Kidney tubule cell (primary cell): ENCODE results near the gene HCK.
A peak's percentile ranks its signal among the peaks of the same experiment; 100 is the strongest.

Source experiments
- DNase-seq: peaks from one replicate; pipeline ENCODE4 v3.0.0-alpha.2; 2018; ENCODE audit warnings: low spot score

HCK gene

DNA sequence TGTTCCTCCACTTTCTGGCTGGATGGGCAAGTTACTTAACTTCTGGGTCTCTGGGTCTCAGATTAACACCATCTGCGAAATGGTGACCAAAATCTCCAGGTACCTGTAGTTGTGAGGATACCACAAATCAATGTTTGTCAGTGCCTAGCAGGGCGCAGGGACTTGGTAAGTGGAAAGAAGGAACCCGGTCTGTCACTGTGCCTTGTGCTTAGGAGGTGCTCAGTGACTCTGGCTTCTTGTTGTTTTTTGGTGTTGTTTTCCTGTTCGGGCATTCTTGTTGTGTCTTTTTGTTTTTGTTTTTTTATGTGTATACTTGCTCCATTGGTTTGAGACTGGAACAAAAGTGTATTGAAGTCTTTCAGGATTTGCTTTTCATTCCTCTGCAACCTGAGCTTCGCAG is 75.3 kb downstream of the HCK start:
- DNase-seq, result no peak

DNA sequence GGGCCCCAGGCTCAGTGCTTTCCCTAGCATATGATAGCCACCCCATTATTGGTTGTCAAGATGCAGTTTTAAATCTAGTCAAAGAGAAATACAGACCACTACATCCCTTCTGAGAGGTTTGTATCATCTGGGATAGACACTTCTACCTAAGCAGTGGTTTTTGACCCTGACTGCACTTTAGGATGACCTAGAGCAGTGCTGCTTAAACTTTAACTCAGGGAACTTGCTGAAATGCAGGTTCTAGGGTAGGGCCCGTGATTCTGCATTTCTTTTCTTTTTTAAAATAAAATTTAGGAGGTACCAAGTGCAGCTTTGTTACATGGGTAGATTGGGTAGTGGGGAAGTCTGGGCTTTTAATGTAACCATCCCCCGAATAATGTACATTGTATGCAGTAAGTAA is 76.1 kb downstream of the HCK start:
- no peak for DNase-seq

DNA sequence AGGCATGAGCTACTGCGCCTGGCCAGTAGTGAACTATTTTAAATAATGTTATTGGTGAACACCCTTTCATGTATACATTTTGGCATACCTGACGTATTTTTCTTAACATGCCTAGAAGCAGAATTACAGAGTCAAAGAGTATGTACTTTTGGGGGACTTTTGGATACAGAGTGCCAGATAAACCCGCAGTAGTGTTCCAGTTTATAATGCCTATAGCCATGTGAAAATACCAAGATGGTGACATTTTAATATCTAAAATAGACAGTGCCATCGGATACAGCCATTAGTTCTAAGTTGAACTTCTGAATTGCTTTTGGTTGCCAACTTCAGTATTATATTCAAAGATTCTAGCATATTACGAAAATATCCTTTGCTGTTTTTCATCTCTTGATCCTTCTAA is 77.8 kb downstream of the HCK start:
- no peak for DNase-seq

DNA sequence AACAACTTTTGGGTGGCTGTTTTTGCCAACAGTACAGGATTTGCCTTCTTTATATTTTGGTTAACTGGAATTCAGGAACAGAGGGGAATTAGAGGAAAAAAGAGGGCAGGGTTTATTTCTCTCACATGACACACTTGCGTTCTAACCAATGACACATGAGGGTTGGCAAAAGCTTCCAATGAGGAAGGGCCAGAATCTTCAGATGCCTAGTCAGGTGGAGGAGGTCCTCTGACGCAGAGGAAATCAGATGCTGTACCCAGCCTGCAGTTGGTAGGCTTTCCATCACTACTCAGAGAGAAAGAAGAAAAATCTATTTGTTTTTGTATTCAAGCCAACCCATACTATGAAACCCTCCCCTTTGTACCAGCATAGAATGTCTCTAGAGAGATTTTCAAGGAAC is 78.3 kb downstream of the HCK start:
- no peak for DNase-seq

DNA sequence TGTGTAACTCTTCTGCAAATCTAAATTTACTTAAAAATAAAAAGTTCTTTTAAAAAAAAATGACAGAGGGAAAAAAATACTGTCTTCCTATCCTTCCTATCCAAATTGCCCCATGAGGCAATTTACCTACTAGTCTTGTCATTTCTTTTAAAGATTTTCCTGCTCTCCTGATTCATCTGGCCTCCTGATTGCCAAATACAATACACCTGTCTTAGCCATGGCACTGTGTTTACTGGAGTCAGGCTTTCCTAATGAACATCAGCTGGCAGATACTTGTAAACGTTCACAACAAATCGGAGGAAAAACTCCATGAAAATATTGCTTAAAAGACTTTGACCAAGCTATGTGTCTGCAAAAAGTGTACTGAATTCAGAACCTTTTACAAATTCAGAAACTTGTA is 78.9 kb downstream of the HCK start:
- DNase-seq, result no peak

DNA sequence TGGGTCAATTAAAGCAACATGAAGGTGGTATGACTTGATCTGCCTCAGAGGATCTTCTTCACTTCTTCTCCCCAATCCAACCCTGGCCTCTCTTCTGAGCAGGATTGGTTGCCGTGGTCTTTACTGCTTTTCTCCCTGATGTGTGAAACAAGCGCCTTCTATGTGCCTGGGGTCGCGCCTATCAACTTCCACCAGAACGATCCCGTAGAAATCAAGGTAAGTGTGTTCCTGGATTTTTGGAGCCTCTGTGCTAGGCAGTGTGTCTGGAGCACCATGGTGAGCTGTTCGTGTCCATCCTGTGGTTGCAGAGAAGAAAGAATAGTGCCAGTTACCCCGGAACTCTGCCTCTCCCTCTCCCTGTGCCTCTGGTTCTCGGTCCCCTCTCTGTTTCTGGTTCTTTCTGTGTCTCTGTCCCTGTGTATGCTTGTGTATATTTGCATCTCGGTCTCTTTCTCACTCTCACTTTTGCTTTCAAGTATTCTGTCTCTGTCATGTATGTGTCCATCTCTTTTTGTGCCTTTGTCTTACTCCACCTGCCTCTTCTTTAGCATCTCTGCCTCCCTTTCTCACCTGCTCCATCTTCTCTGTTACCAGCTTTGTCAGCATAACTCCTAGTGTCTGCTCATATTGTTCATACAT is 81.0 kb downstream of the HCK start:
- DNase-seq, result no peak

DNA sequence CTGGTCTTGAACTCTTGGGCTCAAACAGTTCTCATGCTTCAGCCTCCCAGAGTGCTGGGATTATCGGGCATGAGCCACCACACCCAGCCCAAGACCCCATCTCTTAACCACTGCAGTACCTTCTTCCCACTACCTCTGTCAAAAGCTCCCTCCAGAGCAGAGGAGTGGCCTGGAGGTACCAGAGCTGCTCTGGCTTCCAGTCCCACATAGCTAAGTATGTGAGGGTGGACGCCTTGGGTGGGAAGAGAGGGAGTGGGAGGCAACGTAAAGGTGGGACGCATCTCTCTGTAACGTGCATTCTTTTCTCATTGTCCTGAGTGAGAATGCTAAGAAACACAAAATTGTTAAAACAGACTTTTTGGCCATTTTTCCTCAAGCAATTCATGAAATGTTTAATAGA is 82.0 kb downstream of the HCK start:
- no peak for DNase-seq

DNA sequence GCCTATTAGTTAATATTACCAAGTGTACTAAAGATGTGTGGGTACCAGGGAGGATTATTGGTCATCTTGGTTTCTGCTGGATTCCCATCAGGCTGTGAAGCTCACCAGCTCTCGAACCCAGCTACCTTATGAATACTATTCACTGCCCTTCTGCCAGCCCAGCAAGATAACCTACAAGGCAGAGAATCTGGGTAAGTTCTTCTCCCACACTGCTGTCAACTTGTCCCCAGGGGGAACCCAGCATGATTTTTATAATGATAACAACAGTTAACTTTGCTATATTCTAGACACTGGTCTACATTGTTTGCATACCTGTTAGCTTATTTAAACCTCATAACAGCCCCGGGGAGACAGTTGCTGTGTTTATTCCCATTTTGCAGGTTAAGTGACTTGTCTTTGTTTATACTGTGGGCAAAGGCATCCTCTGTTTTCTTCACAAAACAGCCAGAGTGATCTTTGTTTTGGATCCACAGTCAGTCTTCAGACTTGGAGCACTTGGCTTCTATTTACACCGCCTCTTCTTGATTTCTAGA is 84.0 kb downstream of the HCK start:
- DNase-seq, result no peak

DNA sequence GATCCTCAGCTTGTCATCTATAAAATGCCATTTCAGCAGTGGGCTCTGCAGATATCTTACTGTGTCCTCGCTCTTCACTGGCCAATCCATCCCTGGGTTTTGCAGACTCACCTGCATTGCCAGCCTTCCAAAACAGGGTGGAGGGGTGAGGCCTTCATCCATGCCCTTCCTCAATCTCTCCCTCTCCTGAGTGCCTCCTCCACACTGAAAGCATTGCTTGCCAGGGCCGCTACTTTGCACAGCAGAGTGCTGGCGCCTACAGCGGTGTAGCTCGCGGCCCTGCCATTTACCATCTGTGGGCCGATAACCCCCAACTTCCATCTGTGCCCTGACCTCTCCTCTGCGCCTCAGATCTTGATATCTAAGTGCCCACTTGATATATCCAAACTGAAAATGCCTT is 86.9 kb downstream of the HCK start:
- no peak for DNase-seq

DNA sequence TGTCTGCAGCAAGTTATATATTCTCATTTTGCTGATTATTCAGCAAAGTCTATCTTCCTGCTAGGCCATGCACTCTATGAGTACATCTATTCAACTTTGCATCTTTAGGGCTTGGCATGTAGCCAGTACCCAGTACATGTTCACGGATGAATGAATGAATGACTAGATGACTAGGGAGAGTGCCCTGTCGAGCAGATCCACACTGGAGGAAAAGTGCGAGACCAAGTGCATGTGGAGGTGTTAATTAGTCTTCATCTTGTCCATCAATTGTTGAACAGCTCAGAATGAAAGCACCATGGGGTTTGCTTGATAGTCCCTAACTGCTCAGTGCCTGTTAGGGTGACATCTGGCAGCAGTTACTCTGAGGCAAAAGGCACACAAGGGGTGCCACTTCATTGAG is 87.9 kb downstream of the HCK start:
- DNase-seq, result peak; percentile 87

DNA sequence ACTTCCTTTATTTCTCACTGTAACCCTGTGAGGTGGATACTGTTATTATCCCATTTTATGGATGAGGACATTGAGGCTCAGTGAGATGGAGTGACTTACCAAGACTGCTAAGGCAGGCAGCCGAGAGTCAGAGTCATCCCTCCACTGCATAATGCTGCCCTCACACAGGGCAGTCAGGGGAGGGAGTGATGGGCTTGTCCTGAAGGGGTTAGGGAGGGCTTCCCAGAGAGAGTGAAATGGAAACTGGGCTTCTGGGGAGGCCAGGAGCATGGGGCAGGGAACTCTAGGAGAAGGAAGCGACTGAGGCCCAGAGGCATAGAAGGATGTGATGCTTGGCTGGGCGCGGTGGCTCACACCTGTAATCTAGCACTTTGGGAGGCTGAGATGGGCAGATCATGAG is 88.6 kb downstream of the HCK start:
- DNase-seq, result no peak

DNA sequence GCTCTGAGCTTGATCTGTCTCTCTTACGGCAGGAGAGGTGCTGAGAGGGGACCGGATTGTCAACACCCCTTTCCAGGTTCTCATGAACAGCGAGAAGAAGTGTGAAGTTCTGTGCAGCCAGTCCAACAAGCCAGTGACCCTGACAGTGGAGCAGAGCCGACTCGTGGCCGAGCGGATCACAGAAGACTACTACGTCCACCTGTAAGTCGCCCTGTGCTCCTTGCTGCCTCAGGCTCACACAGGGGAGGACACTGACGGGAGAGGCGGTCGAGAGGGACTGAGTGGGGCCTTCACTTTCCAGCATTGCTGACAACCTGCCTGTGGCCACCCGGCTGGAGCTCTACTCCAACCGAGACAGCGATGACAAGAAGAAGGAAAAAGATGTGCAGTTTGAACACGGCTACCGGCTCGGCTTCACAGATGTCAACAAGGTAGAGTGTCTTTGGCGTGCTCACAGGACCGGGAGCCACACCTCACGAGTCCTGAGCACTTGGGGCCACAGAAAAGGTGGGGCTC is 89.5 kb downstream of the HCK start:
- DNase-seq, result no peak

DNA sequence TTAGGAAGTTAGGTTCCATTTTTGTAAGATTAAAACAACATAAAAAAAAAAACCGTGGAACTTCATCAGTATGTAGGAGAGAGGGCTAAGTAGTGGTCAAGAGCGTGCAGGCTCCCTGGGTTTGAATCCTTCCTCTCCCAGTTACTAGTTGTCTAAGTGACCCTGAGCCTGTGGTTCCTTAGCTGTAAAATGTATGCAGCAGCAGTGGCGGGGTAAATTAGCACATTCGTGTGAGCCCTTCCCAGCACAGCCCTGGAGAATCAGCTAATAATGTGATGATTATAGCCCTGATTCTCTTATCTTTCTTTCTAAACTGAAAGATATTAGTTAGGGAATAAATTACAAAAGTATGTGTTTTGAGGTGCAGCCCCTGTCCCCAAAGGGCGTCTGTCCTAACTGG is 90.0 kb downstream of the HCK start:
- no peak for DNase-seq

DNA sequence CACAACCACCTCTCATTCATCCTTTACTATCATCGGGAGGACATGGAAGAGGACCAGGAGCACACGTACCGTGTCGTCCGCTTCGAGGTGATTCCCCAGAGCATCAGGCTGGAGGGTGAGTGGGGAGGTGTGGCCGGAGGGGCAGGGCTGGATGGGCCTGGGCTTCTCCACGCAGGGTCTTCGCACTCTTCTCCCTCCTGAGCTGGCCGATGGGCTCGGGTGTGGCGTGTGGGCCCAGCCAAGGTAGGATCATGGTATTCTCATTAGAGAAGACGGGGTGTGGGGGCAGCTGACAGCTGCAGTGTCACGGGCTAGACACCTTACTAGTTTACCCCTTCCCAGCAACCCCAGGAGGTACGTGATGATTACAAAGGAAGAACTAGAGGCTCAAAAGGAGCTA is 90.9 kb downstream of the HCK start:
- DNase-seq, result no peak

DNA sequence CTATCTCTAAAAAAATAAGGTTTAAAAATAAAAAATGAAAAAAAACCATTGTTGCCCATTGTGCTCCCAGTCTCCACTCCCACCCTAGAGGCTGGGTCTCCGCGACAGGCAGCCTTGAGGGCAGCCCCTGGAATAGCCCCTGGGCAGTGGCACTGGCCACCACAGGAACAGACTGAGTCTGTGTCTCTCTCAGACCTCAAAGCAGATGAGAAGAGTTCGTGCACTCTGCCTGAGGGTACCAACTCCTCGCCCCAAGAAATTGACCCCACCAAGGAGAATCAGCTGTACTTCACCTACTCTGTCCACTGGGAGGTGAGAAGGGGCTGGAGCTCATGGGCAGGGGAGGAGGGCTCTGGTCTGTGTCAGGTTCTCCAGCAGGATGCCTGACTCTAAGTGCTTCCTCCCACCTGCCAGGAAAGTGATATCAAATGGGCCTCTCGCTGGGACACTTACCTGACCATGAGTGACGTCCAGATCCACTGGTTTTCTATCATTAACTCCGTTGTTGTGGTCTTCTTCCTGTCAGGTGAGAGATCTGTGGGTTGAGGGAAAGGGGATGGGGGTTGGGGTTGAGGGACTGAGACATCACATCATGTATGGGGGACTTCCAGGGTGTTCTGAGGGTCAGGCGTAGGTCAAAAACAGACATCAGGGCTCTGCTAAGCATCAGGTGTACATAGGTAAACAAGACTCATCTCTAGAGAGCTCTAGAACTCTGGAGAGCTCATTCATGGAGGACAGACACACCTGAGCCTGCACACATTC is 93.0 kb downstream of the HCK start:
- DNase-seq, result no peak

DNA sequence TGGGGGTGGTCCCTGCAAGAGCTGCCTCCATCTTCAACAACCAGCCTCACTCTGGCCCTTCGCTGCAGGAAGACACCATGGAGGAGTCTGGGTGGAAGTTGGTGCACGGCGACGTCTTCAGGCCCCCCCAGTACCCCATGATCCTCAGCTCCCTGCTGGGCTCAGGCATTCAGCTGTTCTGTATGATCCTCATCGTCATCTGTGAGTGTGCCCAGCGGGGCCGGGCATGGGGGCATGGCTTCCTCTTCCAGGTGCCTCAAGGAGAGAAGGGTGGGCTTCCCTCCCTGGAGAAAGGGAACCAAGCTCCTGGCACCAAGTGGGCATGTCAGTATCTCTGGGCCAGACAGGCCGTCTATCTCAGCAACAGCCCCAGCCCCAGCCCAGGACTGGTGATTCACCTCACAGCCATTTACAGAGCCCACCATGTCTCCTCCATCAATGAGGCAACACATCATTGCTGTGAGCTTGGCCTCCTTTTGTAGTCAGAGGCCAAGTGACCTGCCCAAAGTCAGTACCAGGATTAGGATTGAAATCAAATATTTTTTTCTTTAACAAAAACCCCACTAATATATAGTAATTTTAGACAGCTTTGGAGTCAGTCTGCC is 97.6 kb downstream of the HCK start:
- DNase-seq, result no peak

DNA sequence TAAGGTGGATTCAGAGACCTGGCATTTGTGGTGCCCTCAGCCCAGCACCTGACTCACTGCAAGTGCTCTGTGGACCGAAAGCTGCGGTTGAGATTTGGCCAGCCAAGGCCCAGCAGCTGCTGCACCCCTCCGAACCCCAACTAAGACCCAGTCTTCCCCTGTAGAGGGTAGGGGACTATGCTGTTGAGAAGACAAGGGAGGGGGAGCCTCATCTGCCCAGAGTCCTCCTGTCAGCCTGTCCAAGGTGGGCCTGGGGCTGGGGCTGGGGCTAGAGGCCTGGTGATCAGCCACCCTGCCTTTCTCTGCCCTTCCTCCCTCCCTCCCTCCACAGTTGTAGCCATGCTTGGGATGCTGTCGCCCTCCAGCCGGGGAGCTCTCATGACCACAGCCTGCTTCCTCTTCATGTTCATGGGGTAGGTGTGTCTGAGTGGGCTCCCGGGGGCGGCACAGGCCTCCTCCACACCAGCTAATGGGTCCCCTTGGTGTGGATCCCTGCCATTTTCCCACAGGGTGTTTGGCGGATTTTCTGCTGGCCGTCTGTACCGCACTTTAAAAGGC is 98.3 kb downstream of the HCK start:
- DNase-seq, result no peak
